Nephron progenitor cell (in vitro differentiated cells): ENCODE measurements around the gene GABRD.

Experiments
- DNase-seq: peaks from one replicate; pipeline ENCODE4 v3.0.0; 2021
- H3K27ac Mint-ChIP-seq: 2 replicates; pipeline ENCODE4 v1.8.0; 2021; ENCODE audit warnings: mild to moderate bottlenecking, moderate library complexity, mixed read lengths
- H3K27me3 Mint-ChIP-seq: 2 replicates; pipeline ENCODE4 v1.8.0; 2021; ENCODE audit warnings: mild to moderate bottlenecking, low read depth, mixed read lengths; ENCODE audit not compliant: poor library complexity
- H3K36me3 Mint-ChIP-seq: 2 replicates; pipeline ENCODE4 v1.8.0; 2021; ENCODE audit warnings: low read depth, mixed read lengths
- H3K4me1 Mint-ChIP-seq: 2 replicates; pipeline ENCODE4 v1.8.0; 2021; ENCODE audit warnings: mixed read lengths
- H3K4me3 Mint-ChIP-seq: 2 replicates; pipeline ENCODE4 v1.8.0; 2021; ENCODE audit warnings: mild to moderate bottlenecking, moderate library complexity, mixed read lengths
- H3K9me3 Mint-ChIP-seq: 2 replicates; pipeline ENCODE4 v1.8.0; 2021; ENCODE audit warnings: mild to moderate bottlenecking, moderate library complexity, mixed read lengths
- CTCF ChIP-seq: fragments of 200-600 bp; sonication (generic); IDR thresholded peaks from 2 replicates; pipeline ENCODE4 v1.5.0; 2021; ENCODE audit warnings: antibody characterized with exemption

GABRD gene

GRCh38 chr1:2023187-2023586 is 4.0 kb downstream of the GABRD start:
- H3K27ac Mint-ChIP-seq = no peak overlapping the region
- H3K4me1 Mint-ChIP-seq = peaks cover 5% of the 10 kb centered on the region
- no peaks in the 10 kb centered on the region for H3K36me3 Mint-ChIP-seq
- DNase-seq = no peak
- no peaks in the 10 kb centered on the region for H3K9me3 Mint-ChIP-seq
- no peak for TF ChIP-seq CTCF
- H3K27me3 Mint-ChIP-seq = peaks cover 45% of the 10 kb centered on the region
- no peak overlapping the region for H3K4me3 Mint-ChIP-seq

- DNase-seq = no peak
- no peak overlapping the region for H3K4me3 Mint-ChIP-seq
- H3K9me3 Mint-ChIP-seq = no peaks in the 10 kb centered on the region
- H3K4me1 Mint-ChIP-seq = no peaks in the 10 kb centered on the region
- no peak overlapping the region for H3K27ac Mint-ChIP-seq
- no peak for TF ChIP-seq CTCF
- no peaks in the 10 kb centered on the region for H3K36me3 Mint-ChIP-seq
- H3K27me3 Mint-ChIP-seq = peaks cover 40% of the 10 kb centered on the region
Observed at GRCh38 chr1:2024451-2024850, 5.3 kb downstream of the GABRD start.

GRCh38 chr1:2024887-2025286 is 5.7 kb downstream of the GABRD start:
- DNase-seq = no peak
- Mint-ChIP-seq H3K27ac (no peak overlapping the region), H3K4me1 (no peaks in the 10 kb centered on the region), H3K36me3 (no peaks in the 10 kb centered on the region), H3K4me3 (no peak overlapping the region), H3K9me3 (no peaks in the 10 kb centered on the region), H3K27me3 (peaks cover 36% of the 10 kb centered on the region)
- no peak for TF ChIP-seq CTCF

- peaks cover 32% of the 10 kb centered on the region for H3K27me3 Mint-ChIP-seq
- H3K9me3 Mint-ChIP-seq = no peaks in the 10 kb centered on the region
- no peaks in the 10 kb centered on the region for H3K36me3 Mint-ChIP-seq
- H3K4me1 Mint-ChIP-seq = peaks cover 4% of the 10 kb centered on the region
- TF ChIP-seq CTCF = no peak
- DNase-seq = no peak
- H3K27ac Mint-ChIP-seq = no peak overlapping the region
- no peak overlapping the region for H3K4me3 Mint-ChIP-seq
Observed at GRCh38 chr1:2025491-2025981, 6.4 kb downstream of the GABRD start.

- no peak overlapping the region for H3K27ac Mint-ChIP-seq
- no peak for TF ChIP-seq CTCF
- no peaks in the 10 kb centered on the region for H3K36me3 Mint-ChIP-seq
- H3K27me3 Mint-ChIP-seq = peaks cover 16% of the 10 kb centered on the region
- no peak for DNase-seq
- no peak overlapping the region for H3K4me3 Mint-ChIP-seq
- no peaks in the 10 kb centered on the region for H3K9me3 Mint-ChIP-seq
- peaks cover 14% of the 10 kb centered on the region for H3K4me1 Mint-ChIP-seq
Observed at GRCh38 chr1:2027961-2028583, 8.9 kb downstream of the GABRD start.

- DNase-seq = no peak
- Mint-ChIP-seq H3K27me3 (peaks cover 14% of the 10 kb centered on the region), H3K36me3 (no peaks in the 10 kb centered on the region), H3K4me1 (peaks cover 20% of the 10 kb centered on the region), H3K27ac (no peak overlapping the region), H3K9me3 (no peaks in the 10 kb centered on the region), H3K4me3 (no peak overlapping the region)
- no peak for TF ChIP-seq CTCF
Observed at GRCh38 chr1:2028870-2029560, 9.9 kb downstream of the GABRD start.
